ENCODE measurements around the gene MOSMO.
"Not testable (repeated sequence)": the region's sequence is repeated elsewhere in the genome, so short reads cannot be mapped to it uniquely, and the experiment has no call there.

Gene MOSMO

DNA sequence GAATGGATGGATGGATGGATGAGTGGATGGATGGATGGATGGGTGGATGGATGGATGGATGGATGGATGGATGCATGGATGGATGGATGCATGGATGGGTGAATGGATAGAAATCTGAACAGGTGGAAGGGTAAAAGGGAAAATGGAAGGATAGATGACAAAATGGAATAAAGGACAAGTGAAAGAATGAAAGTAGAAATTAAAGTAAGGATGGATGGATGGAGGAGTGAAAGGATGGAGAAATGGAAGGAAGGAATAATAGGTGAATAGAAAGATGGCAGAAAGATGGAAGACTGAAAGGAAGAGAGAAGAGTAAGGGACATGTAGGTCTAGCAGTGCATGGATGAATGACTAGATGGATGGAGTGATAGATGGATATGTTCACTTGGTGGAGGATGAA, 114.3 kb downstream of the MOSMO start:
- TF ChIP-seq, protein P1, sequence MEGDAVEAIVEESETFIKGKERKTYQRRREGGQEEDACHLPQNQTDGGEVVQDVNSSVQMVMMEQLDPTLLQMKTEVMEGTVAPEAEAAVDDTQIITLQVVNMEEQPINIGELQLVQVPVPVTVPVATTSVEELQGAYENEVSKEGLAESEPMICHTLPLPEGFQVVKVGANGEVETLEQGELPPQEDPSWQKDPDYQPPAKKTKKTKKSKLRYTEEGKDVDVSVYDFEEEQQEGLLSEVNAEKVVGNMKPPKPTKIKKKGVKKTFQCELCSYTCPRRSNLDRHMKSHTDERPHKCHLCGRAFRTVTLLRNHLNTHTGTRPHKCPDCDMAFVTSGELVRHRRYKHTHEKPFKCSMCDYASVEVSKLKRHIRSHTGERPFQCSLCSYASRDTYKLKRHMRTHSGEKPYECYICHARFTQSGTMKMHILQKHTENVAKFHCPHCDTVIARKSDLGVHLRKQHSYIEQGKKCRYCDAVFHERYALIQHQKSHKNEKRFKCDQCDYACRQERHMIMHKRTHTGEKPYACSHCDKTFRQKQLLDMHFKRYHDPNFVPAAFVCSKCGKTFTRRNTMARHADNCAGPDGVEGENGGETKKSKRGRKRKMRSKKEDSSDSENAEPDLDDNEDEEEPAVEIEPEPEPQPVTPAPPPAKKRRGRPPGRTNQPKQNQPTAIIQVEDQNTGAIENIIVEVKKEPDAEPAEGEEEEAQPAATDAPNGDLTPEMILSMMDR (IDR thresholded peaks at IDR 0.05; ENCODE audit: borderline replicate concordance, insufficient read depth, low read depth, low read length): no peak
- H3K4me3 ChIP-seq (ENCODE audit: low read depth, low read length): no peak overlapping the region

GRCh38 chr16:22123146-22123545, 115.2 kb downstream of the MOSMO start:
- H3K4me3 ChIP-seq (ENCODE audit: low read depth, low read length): no peak overlapping the region
- TF ChIP-seq, protein P1 (IDR thresholded peaks at IDR 0.05; ENCODE audit: borderline replicate concordance, insufficient read depth, low read depth, low read length): 0 out of 2 replicates have a peak, but pooled peaks have one; percentile 19

- H3K4me3 ChIP-seq (ENCODE audit: low read depth, low read length): no peak overlapping the region
- TF ChIP-seq, protein P1 (IDR thresholded peaks at IDR 0.05; ENCODE audit: borderline replicate concordance, insufficient read depth, low read depth, low read length): no peak
Observed at GRCh38 chr16:22123759-22124490, 116.0 kb downstream of the MOSMO start.

- no peak overlapping the region for H3K4me3 ChIP-seq (ENCODE audit: low read depth, low read length)
- TF ChIP-seq, protein P1 (IDR thresholded peaks at IDR 0.05; ENCODE audit: borderline replicate concordance, insufficient read depth, low read depth, low read length): no peak
Observed at GRCh38 chr16:22124583-22125284, 116.8 kb downstream of the MOSMO start.

DNA sequence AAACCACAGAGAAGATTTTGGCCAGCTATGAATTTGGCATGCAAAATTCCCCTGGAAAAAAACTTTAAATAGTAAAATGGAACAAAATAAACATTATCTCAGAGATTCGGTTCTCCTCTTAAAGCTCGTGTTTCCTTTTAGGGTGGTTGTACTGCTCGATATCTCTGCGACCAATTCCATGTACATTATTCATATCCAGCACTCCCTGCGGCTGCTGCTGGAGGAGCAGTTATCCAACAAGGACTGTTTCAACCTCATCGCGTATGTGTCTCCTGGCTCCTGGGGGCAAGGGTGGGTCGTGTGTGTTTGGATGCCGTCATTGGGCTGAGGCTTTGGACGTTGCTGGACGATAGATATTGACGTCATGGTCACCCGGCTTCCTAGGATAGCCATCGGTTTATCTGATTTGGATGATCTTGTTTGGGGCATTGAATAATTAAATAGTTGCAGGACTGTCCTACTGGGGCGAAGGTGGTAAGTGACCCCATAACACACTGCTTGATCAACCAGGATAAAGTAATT, 118.2 kb downstream of the MOSMO start:
- TF ChIP-seq, protein P1 (IDR thresholded peaks at IDR 0.05; ENCODE audit: borderline replicate concordance, insufficient read depth, low read depth, low read length): no peak
- no peak overlapping the region for H3K4me3 ChIP-seq (ENCODE audit: low read depth, low read length)

- H3K4me3 ChIP-seq (ENCODE audit: low read depth, low read length): not testable (repeated sequence)
Observed at GRCh38 chr16:22128537-22128936, 120.6 kb downstream of the MOSMO start.

DNA sequence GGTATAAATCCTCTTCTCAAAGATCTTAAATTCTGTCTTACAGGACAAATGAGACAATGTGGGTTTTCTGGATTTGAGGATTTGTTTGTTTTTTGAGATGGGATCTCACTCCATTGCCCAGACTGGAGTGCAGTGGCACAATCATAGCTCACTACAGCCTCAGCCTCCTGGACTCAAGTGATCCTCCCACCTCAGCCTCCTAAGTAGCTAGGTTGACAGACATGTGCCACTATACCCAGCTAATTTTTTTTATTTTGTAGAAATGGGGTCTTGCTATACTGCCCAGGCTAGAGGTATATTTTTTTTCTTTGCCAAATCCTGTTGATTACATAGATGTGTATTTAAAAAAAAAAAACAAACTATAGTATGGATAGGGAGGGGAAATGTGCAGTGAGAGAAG, 122.6 kb downstream of the MOSMO start:
- TF ChIP-seq, protein P1 (IDR thresholded peaks at IDR 0.05; ENCODE audit: borderline replicate concordance, insufficient read depth, low read depth, low read length): no peak
- H3K4me3 ChIP-seq (ENCODE audit: low read depth, low read length): no peak overlapping the region

Data from GM12875 (cell line).